Upper lobe of left lung (tissue), 6 donors: ENCODE measurements around the gene TRDMT1. TPM values are rescaled to one million over a fixed set of nuclear protein-coding genes. Genes with fewer than 3 reads are reported as not detected.

Source experiments
- ATAC-seq, 2 donors: fragments of 200-7000 bp; cut with Tn5 transposase; one replicate each; pipeline ENCODE4 v1.9.1; 2022; ENCODE audit warnings: mild to moderate bottlenecking in 2 of 2, moderate library complexity in 2 of 2; ENCODE audit not compliant: low FRiP score in 2 of 2
- DNase-seq, 2 donors: peaks; one replicate each; pipeline ENCODE4 v3.0.0-alpha.2; 2019 to 2020
- H3K27ac ChIP-seq, 4 donors: fragments of 200-600 bp; sonication (generic); one replicate each; pipeline ENCODE4 v1.5.1; 2016 to 2019
- H3K27me3 ChIP-seq, 4 donors: fragments of 200-600 bp; sonication (generic); one replicate each; pipeline ENCODE4 v1.5.1; 2017 to 2019
- H3K36me3 ChIP-seq, 4 donors: fragments of 200-600 bp; sonication (generic); one replicate each; pipeline ENCODE4 v1.5.1; 2016 to 2019
- H3K4me1 ChIP-seq, 4 donors: fragments of 200-600 bp; sonication (generic); one replicate each; pipeline ENCODE4 v1.5.1; 2018 to 2019
- H3K4me3 ChIP-seq, 4 donors: fragments of 200-600 bp; sonication (generic); one replicate each; pipeline ENCODE4 v1.5.1; 2017 to 2019; ENCODE audit warnings: mild to moderate bottlenecking in 2 of 4, moderate library complexity in 1 of 4
- H3K9me3 ChIP-seq, 4 donors: fragments of 200-600 bp; sonication (generic); one replicate each; pipeline ENCODE4 v1.5.1; 2018 to 2019
- CTCF ChIP-seq, 6 experiments: fragments of 450-650 bp in 4 of 6; fragments of 200-600 bp in 2 of 6; sonication (generic) in 2 of 6; IDR thresholded peaks; one replicate each; pipeline ENCODE4 v1.5.1; 2016 to 2019; ENCODE audit warnings: antibody characterized with exemption in 6 of 6
- EP300 ChIP-seq, 4 donors: sonication (generic); formaldehyde crosslinking; IDR thresholded peaks; one replicate each; pipeline ENCODE4 v1.5.1; 2017; ENCODE audit warnings: antibody characterized with exemption in 4 of 4, control low read depth in 2 of 4
- POLR2A ChIP-seq, 4 donors: fragments of 450-650 bp; IDR thresholded peaks; one replicate each; pipeline ENCODE4 v1.5.1; 2016 to 2017; ENCODE audit warnings: antibody characterized with exemption in 4 of 4, mild to moderate bottlenecking in 2 of 4
- POLR2AphosphoS5 ChIP-seq, 2 donors: sonication (generic); formaldehyde crosslinking; IDR thresholded peaks; one replicate each; pipeline ENCODE4 v1.5.1; 2017; ENCODE audit warnings: antibody characterized with exemption in 2 of 2
- WGBS, 2 donors: methylation state at CpG; one replicate each; pipeline ENCODE4 v1.1.5; 2017 to 2018; 5-methylcytosine and 5-hydroxymethylcytosine counted together
- total RNA-seq, 6 donors: library from RNA; depleted of rRNA in 4 of 6; stranded (reverse); fragments of >200 nt in 4 of 6; gene quantifications; one replicate each; pipeline versions ENCODE4 v1.1.0 to v1.2.1, GENCODE V29; 2016 to 2021
- donor health status: DM: no; HTN: no; CAD: no; lungs with moderate emphysema.
- donor health status: DM: no; HTN: yes; CAD: no; lungs with severe emphysema.

TRDMT1 gene
- total RNA-seq, 6 donors from 2014 or later: 5.8 to 22.0 (median 7.4) TPM

GRCh38 chr10:17231788-17232187, 30.3 kb upstream of the TRDMT1 start:
- peaks cover 50 to 82% (median 64%) of the 10 kb centered on the region in 4 donors for H3K4me1 ChIP-seq
- peak overlapping the region in 3 of 4 donors; percentile 97 to 99 (median 98) for H3K27ac ChIP-seq
- H3K36me3 ChIP-seq: peaks cover 31 to 62% (median 47%) of the 10 kb centered on the region in 4 donors

GRCh38 chr10:17229967-17230682, 28.7 kb upstream of the TRDMT1 start:
- peak; percentile 92 to 96 for DNase-seq
- Histone ChIP-seq H3K9me3 (no peaks in the 10 kb centered on the region), H3K4me3 (peak overlapping the region; percentile 68 to 95 (median 93)), H3K27ac (peak overlapping the region; percentile 97 to 99 (median 98)), H3K36me3 (peaks cover 18 to 45% (median 32%) of the 10 kb centered on the region in 4 donors), H3K27me3 (no peaks in the 10 kb centered on the region), H3K4me1 (peaks cover 41 to 77% (median 62%) of the 10 kb centered on the region in 4 donors)
- TF ChIP-seq POLR2AphosphoS5 (IDR thresholded peaks at IDR 0.05): peak; percentile 80 to 88
- TF ChIP-seq CTCF (IDR thresholded peaks at IDR 0.05): peak in 3 of 6 experiments; percentile 36 to 57 (median 53)
- peak in 1 of 4 donors; percentile 39 for TF ChIP-seq EP300 (IDR thresholded peaks at IDR 0.05)
- peak; percentile 36 to 85 (median 62) for TF ChIP-seq POLR2A (IDR thresholded peaks at IDR 0.05)
- 0% methylated on average over 9 to 42 of the region's 43 CpGs for WGBS, 2 donors
- peak; percentile 66 to 91 for ATAC-seq

More at GRCh38 chr10:17231788-17232187, 30.3 kb upstream of the TRDMT1 start:
- DNase-seq: no peak
- no peaks in the 10 kb centered on the region for H3K9me3 ChIP-seq
- H3K4me3 ChIP-seq: peak overlapping the region in 3 of 4 donors; percentile 68 to 93 (median 93)
- TF ChIP-seq POLR2A (IDR thresholded peaks at IDR 0.05): no peak
- TF ChIP-seq EP300 (IDR thresholded peaks at IDR 0.05): no peak
- no peak for TF ChIP-seq CTCF (IDR thresholded peaks at IDR 0.05)
- no peak for TF ChIP-seq POLR2AphosphoS5 (IDR thresholded peaks at IDR 0.05)
- no peaks in the 10 kb centered on the region for H3K27me3 ChIP-seq
- no peak for ATAC-seq
- 64 to 81% methylated on average over 1 of the region's 1 CpG for WGBS, 2 donors

- peaks cover 14 to 40% (median 27%) of the 10 kb centered on the region in 4 donors for H3K36me3 ChIP-seq
- peak overlapping the region; percentile 68 to 95 (median 93) for H3K4me3 ChIP-seq
- 0% methylated on average over 9 to 21 of the region's 21 CpGs for WGBS, 2 donors
- H3K9me3 ChIP-seq: no peaks in the 10 kb centered on the region
- no peak for ATAC-seq
- peak overlapping the region; percentile 97 to 99 (median 98) for H3K27ac ChIP-seq
- TF ChIP-seq POLR2AphosphoS5 (IDR thresholded peaks at IDR 0.05) (no peak), CTCF (IDR thresholded peaks at IDR 0.05) (no peak), EP300 (IDR thresholded peaks at IDR 0.05) (no peak), POLR2A (IDR thresholded peaks at IDR 0.05) (no peak)
- DNase-seq: no peak
- no peaks in the 10 kb centered on the region for H3K27me3 ChIP-seq
- H3K4me1 ChIP-seq: peaks cover 36 to 75% (median 57%) of the 10 kb centered on the region in 4 donors
These were observed 28.2 kb upstream of the TRDMT1 start for GRCh38 chr10:17229717-17229966.

- no peaks in the 10 kb centered on the region for H3K9me3 ChIP-seq
- WGBS, 2 donors: 1 to 3% methylated on average over 12 to 33 of the region's 72 CpGs
- DNase-seq (peak; percentile 86 to 96), ATAC-seq (peak; percentile 82)
- no peaks in the 10 kb centered on the region for H3K27me3 ChIP-seq
- peaks cover 9 to 36% (median 22%) of the 10 kb centered on the region in 4 donors for H3K36me3 ChIP-seq
- H3K4me1 ChIP-seq: peaks cover 31 to 70% (median 52%) of the 10 kb centered on the region in 4 donors
- peak overlapping the region; percentile 68 to 95 (median 93) for H3K4me3 ChIP-seq
- peak overlapping the region; percentile 97 to 99 (median 98) for H3K27ac ChIP-seq
- peak; percentile 57 to 97 (median 84) for TF ChIP-seq POLR2A (IDR thresholded peaks at IDR 0.05)
- peak in 1 of 4 donors; percentile 76 for TF ChIP-seq EP300 (IDR thresholded peaks at IDR 0.05)
- peak; percentile 96 to 97 for TF ChIP-seq POLR2AphosphoS5 (IDR thresholded peaks at IDR 0.05)
- TF ChIP-seq CTCF (IDR thresholded peaks at IDR 0.05): peak in 1 of 6 experiments; percentile 6
These were observed 27.7 kb upstream of the TRDMT1 start for GRCh38 chr10:17229016-17229716.
